HAP-1 (cell line): ENCODE results near the gene OR5B12.

ENCODE experiments used
- DNase-seq, 2 experiments: peaks; one replicate each; pipeline ENCODE4 v3.0.0-alpha.2; 2016 to 2020; ENCODE audit warnings: low spot score in 2 of 2
- H3K27me3 ChIP-seq: fragments of 250-450 bp; sonication (Bioruptor Pico); 2 replicates; pipeline ENCODE4 v1.5.1; 2020; ENCODE audit warnings: low read depth, mild to moderate bottlenecking, moderate library complexity
- H3K36me3 ChIP-seq: fragments of 250-450 bp; sonication (Bioruptor Pico); replicated peaks from 2 replicates; pipeline ENCODE4 v1.5.1; 2020; ENCODE audit warnings: mild to moderate bottlenecking
- H3K4me1 ChIP-seq: fragments of 250-450 bp; sonication (Bioruptor Pico); 2 replicates; pipeline ENCODE4 v1.5.1; 2020; ENCODE audit warnings: mild to moderate bottlenecking
- H3K4me3 ChIP-seq: fragments of 250-450 bp; sonication (Bioruptor Pico); 2 replicates; pipeline ENCODE4 v1.5.1; 2020; ENCODE audit warnings: mild to moderate bottlenecking, moderate library complexity
- H3K9me3 ChIP-seq: fragments of 250-450 bp; sonication (Bioruptor Pico); 2 replicates; pipeline ENCODE4 v1.5.1; 2020; ENCODE audit warnings: mild to moderate bottlenecking, moderate library complexity
- in situ Hi-C: fragments of 300-500 bp; cut with MboI; formaldehyde crosslinking; loops from 3 replicates; pipeline ENCODE4 v1.14.3; 2020; ENCODE audit warnings: low sequenced_read_pairs, inconsistent platforms, mixed read lengths

OR5B12 gene

DNA sequence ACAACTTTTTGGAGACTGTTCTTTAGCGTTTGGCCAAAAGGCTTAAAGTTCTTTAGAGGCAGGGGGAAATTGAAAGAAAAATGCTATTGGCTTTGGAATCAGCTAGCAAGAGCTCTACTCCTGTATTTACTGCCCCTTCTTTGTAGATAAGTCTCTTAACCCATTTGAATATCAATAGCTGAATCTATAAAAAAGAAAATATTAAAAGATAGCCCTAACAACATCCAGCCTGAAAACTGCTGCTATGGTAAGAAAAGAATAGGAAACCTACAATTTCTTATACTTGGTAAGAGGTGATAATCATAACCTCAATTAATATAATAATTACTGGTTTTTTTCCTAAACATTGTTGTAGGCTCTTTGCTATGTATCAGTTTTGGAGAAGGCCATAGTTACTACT lies at the start of gene OR5B12:
Gene OR5B12, minus strand, starts transcription at position 101 of the 400 bp plus-strand sequence. CDS start 2,085 bp downstream, outside the sequence.
- DNase-seq, result no peak
- H3K9me3 ChIP-seq, result no peaks in the 10 kb centered on the region
- no peaks in the 10 kb centered on the region for H3K36me3 ChIP-seq
- in situ Hi-C loops, result no loop called here
- no peaks in the 10 kb centered on the region for H3K27me3 ChIP-seq
- H3K4me1 ChIP-seq, result no peaks in the 10 kb centered on the region
- no peak within 1 kb of the TSS for H3K4me3 ChIP-seq

DNA sequence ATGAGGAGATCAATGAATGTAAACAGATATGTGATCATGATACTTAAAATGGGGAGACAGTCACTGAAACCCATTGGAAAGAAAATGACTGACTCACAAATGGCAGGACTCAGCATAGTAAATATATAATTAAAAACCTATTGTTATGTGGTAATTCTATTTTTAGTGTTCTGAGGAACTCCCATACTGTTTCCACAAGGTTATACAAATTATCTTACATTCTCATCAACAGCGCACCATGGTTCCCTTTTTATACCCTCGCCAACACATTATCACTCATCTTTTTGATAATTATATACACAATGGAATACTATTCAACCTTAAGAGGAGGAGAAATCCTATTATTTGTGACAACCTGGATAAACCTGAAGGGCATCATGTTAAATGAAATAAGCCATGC lies 48.8 kb upstream of the OR5B12 start:
- Histone ChIP-seq H3K4me1 (peaks cover 12% of the 10 kb centered on the region), H3K4me3 (no peak overlapping the region), H3K9me3 (no peaks in the 10 kb centered on the region), H3K27me3 (no peaks in the 10 kb centered on the region), H3K36me3 (no peaks in the 10 kb centered on the region)
- in situ Hi-C loops, result no loop called here
- DNase-seq, result no peak

DNA sequence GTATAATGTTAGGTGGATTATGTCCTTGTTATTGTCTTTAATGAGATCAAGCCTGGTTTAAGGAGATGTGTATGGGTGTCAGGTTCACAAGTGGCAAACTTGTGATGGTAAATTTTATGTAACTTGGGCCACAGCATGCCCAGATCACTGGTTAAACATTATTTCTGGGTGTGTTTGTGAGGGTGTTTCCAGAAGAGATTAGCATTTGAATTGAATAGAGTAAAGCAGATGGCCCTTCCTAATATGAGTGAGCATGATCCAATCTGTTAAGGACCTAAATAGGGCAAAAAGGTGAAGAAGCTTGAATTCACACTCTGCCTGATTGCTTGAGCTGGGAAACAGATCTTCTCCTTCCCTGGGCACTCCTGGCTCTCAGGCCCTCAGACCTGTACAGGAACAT lies 45.1 kb upstream of the OR5B12 start:
- no peaks in the 10 kb centered on the region for H3K9me3 ChIP-seq
- no peaks in the 10 kb centered on the region for H3K27me3 ChIP-seq
- peaks cover 12% of the 10 kb centered on the region for H3K4me1 ChIP-seq
- no peak overlapping the region for H3K4me3 ChIP-seq
- no peaks in the 10 kb centered on the region for H3K36me3 ChIP-seq
- no peak for DNase-seq
- in situ Hi-C loops, result no loop called here

DNA sequence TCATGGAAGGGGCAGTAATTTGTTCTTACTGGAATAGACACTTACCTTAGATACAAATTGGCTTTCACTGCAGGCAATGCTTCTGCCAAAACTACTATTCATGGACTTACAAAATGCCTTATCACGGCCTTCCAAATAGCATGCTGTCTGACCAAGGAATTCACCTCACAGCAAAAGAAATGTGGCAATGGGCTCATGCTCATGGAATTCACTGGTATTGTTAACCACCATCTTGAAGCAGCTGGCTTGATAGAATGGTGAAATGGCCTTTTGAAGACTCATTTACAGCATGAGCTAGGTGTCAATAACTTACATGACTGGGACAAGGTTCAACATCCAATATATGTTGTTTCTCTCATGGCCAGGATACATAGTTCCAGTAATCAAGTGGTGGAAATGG lies 43.9 kb upstream of the OR5B12 start:
- Histone ChIP-seq H3K36me3 (no peaks in the 10 kb centered on the region), H3K4me1 (peaks cover 12% of the 10 kb centered on the region), H3K27me3 (no peaks in the 10 kb centered on the region), H3K4me3 (no peak overlapping the region), H3K9me3 (no peaks in the 10 kb centered on the region)
- in situ Hi-C loops, result no loop called here
- DNase-seq, result no peak

DNA sequence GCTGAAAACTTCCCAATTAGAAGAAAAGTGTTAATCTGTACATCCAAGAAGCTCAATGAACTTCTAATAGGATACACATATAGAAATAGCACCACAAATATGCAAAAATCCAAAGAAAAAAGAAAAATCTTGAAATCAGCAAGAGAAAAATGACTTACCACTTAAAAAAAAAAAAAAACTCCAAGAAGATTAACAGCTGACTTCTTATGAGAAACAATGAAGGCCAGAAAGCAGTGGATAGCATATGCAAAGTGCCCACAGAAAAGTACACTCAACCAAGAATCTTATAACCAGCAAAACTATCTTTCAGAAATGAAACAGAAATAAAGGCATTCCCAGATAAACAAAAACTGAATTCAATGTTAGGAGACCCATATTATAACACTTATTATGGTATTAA lies 29.9 kb upstream of the OR5B12 start:
- in situ Hi-C loops, result no loop called here
- Histone ChIP-seq H3K36me3 (no peaks in the 10 kb centered on the region), H3K4me1 (no peaks in the 10 kb centered on the region), H3K4me3 (no peak overlapping the region), H3K27me3 (no peaks in the 10 kb centered on the region), H3K9me3 (no peaks in the 10 kb centered on the region)
- no peak for DNase-seq

DNA sequence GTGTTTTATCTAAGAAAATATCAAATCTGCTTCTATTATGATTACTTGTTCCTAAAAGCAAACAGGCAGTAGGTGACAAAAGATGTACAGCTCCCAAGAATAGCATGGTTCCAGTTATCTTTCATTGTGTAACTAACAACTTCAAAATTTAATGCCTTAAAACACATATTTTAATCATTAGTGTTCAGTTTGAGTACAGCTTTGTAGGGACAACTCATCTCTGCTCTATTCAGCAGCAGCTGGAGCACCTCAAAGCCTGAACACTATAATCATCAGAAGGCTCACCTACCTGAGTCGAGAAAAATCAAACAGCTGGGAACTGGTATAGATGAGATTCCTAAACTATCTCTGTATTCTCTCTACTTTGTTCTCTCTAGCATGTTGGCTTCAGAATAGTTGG lies 24.3 kb upstream of the OR5B12 start:
- H3K36me3 ChIP-seq, result no peaks in the 10 kb centered on the region
- H3K4me3 ChIP-seq, result no peak overlapping the region
- no peaks in the 10 kb centered on the region for H3K27me3 ChIP-seq
- in situ Hi-C loops, result no loop called here
- no peaks in the 10 kb centered on the region for H3K4me1 ChIP-seq
- no peak for DNase-seq
- no peaks in the 10 kb centered on the region for H3K9me3 ChIP-seq

DNA sequence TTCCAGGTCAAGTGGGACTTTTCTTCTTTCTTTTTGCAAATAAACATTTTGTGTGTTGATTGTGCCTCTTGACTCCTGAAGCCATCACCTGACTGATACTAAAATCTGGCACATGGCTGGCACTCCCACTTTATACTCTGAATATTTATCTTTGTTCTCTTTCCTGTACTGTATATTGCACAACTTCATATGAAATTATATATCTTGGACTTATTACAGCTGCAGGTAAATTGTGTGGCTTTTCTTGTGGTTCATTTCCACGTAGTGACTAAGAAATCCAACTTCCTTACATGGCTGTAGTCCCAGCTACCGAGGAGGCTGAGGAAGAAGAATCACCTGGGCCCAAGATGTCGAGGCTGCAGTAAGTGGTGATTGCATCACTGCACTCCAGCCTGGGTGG lies 23.7 kb upstream of the OR5B12 start:
- H3K4me3 ChIP-seq, result no peak overlapping the region
- in situ Hi-C loops, result no loop called here
- H3K27me3 ChIP-seq, result no peaks in the 10 kb centered on the region
- no peaks in the 10 kb centered on the region for H3K9me3 ChIP-seq
- no peaks in the 10 kb centered on the region for H3K4me1 ChIP-seq
- DNase-seq, result no peak
- H3K36me3 ChIP-seq, result no peaks in the 10 kb centered on the region

- H3K4me1 ChIP-seq, result no peaks in the 10 kb centered on the region
- in situ Hi-C loops, result no loop called here
- no peaks in the 10 kb centered on the region for H3K36me3 ChIP-seq
Measured at GRCh38 chr11:58451585-58451984, 9.5 kb upstream of the OR5B12 start.

DNA sequence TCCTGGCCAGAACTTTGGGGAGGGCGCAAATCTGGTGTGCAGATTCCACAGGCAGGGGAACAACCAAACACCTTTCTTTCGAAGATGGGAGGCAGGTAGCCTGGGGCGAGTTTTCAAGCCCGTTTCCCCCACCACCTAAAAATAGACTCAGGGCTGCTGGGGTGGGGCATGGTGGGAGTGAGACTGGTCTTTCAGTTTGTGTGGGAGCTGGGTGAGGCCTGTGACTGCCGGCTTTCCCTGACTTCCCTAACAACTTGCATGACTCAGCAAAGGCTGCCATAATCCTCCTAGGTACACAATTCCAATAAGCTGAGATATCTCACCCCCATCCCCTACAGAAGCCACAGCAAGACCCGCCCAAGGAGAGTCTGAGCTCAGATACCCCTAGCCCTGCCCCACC lies 4.3 kb upstream of the OR5B12 start:
- no peaks in the 10 kb centered on the region for H3K9me3 ChIP-seq
- H3K36me3 ChIP-seq, result no peaks in the 10 kb centered on the region
- H3K27me3 ChIP-seq, result no peaks in the 10 kb centered on the region
- H3K4me1 ChIP-seq, result no peaks in the 10 kb centered on the region
- no peak overlapping the region for H3K4me3 ChIP-seq
- in situ Hi-C loops, result no loop called here
- no peak for DNase-seq

More at GRCh38 chr11:58451585-58451984, 9.5 kb upstream of the OR5B12 start:
- no peak for DNase-seq
- Histone ChIP-seq H3K27me3 (no peaks in the 10 kb centered on the region), H3K4me3 (no peak overlapping the region), H3K9me3 (no peaks in the 10 kb centered on the region)

DNA sequence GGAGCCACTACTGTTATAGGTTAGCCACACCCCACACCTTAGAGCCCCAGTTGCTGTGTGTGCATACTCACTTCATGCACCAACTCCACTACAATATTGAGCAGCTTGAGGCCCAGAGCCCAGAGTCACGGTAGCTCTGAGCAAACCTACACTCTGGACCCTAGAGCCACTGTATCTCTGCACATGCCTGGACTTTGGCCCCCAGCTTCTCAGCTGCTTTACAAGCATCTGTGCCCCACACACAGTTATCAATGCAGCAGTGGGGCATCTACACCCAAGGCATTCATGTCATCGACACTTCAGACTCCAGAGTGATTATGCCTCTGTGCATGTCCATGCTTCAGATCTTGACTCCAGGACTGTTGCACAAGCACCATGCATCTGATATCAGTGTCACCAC lies 2.3 kb upstream of the OR5B12 start:
- H3K9me3 ChIP-seq, result no peaks in the 10 kb centered on the region
- H3K4me3 ChIP-seq, result no peak overlapping the region
- no peak for DNase-seq
- no peaks in the 10 kb centered on the region for H3K4me1 ChIP-seq
- no peaks in the 10 kb centered on the region for H3K36me3 ChIP-seq
- H3K27me3 ChIP-seq, result no peaks in the 10 kb centered on the region
- in situ Hi-C loops, result no loop called here

- Histone ChIP-seq H3K9me3 (no peaks in the 10 kb centered on the region), H3K4me3 (no peak overlapping the region), H3K4me1 (no peaks in the 10 kb centered on the region), H3K27me3 (no peaks in the 10 kb centered on the region), H3K36me3 (no peaks in the 10 kb centered on the region)
- no peak for DNase-seq
- in situ Hi-C loops, result no loop called here
Measured at GRCh38 chr11:58438486-58438885, 3.5 kb downstream of the OR5B12 start.

DNA sequence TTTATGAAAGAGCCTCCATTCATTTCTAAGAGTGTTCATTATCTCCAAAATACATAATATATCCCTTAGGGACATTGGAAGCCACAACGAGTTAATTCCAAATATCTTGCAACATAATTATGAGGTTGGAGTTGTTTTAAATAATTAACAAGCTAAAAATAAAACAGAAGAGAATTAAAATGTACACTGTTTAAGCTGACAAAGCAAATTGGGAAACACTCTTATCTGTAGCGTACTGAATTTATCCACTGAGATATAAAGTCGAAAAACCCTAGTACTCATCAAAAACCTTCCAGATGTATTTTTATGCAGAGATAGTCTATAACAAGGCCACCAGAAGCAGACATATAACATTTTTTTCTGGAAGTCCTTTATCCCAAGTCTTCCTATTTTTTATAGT lies 7.8 kb downstream of the OR5B12 start:
- Histone ChIP-seq H3K36me3 (no peaks in the 10 kb centered on the region), H3K4me1 (no peaks in the 10 kb centered on the region), H3K4me3 (no peak overlapping the region), H3K27me3 (no peaks in the 10 kb centered on the region), H3K9me3 (no peaks in the 10 kb centered on the region)
- no peak for DNase-seq
- in situ Hi-C loops, result no loop called here

- DNase-seq, result no peak
- Histone ChIP-seq H3K4me3 (no peak overlapping the region), H3K4me1 (no peaks in the 10 kb centered on the region), H3K36me3 (no peaks in the 10 kb centered on the region), H3K9me3 (no peaks in the 10 kb centered on the region), H3K27me3 (no peaks in the 10 kb centered on the region)
- in situ Hi-C loops, result no loop called here
Measured at GRCh38 chr11:58433638-58434203, 8.3 kb downstream of the OR5B12 start.

- H3K4me3 ChIP-seq, result no peak overlapping the region
- H3K27me3 ChIP-seq, result no peaks in the 10 kb centered on the region
- in situ Hi-C loops, result no loop called here
- DNase-seq, result no peak
- H3K9me3 ChIP-seq, result no peaks in the 10 kb centered on the region
- H3K4me1 ChIP-seq, result no peaks in the 10 kb centered on the region
- no peaks in the 10 kb centered on the region for H3K36me3 ChIP-seq
Measured at GRCh38 chr11:58429273-58429672, 12.8 kb downstream of the OR5B12 start.

DNA sequence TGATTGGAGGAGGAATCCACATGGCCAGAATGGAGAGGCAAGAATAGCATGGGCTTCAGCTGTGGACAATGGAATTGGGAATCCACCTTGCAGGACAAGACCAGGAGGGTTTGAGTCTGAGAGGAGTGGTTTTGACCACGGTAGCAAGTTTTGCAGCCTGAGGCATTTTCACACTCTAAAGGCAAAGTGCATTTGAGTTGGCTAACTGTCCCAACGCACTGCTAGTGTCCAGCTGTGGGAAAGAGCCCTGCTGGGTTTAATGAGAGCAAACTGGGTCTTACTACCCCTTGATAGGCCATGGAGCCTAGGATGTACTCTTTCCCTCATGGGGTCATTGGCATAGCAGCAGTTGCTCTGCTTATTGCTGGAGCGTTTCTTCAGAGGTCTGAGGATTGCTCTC lies 14.0 kb downstream of the OR5B12 start, which contains the start of gene OR5B2:
Gene OR5B2, minus strand, starts transcription at position 101 of the 400 bp plus-strand sequence. CDS start 4,860 bp downstream, outside the sequence.
- in situ Hi-C loops, result no loop called here
- Histone ChIP-seq H3K4me3 (no peak within 1 kb of the TSS), H3K27me3 (no peaks in the 10 kb centered on the region), H3K9me3 (no peaks in the 10 kb centered on the region), H3K36me3 (no peaks in the 10 kb centered on the region), H3K4me1 (no peaks in the 10 kb centered on the region)
- DNase-seq, result no peak
